SK-N-SH treated with all-trans-retinoic acid at 6 μM for 48 hours (cell line): ENCODE results near the gene TECPR1.

Source experiments
- ARNTL ChIP-seq: fragments of 450-650 bp; formaldehyde crosslinking; IDR thresholded peaks from 2 replicates; pipeline ENCODE4 v1.5.0; 2020; ENCODE audit warnings: low read depth, mild to moderate bottlenecking, moderate library complexity, borderline replicate concordance
- CREB5 ChIP-seq: fragments of 250-450 bp; sonication (Bioruptor Pico); IDR thresholded peaks from 2 replicates; pipeline ENCODE4 v1.5.1; 2020; ENCODE audit warnings: low read depth, mild to moderate bottlenecking, moderate library complexity
- CSRNP3 ChIP-seq: fragments of 250-450 bp; sonication (Bioruptor Pico); IDR thresholded peaks from 2 replicates; pipeline ENCODE4 v1.5.1; 2021; ENCODE audit warnings: mild to moderate bottlenecking, moderate library complexity
- GLIS3 ChIP-seq: fragments of 250-450 bp; sonication (Bioruptor Pico); IDR thresholded peaks from 2 replicates; pipeline ENCODE4 v1.5.0; 2020; ENCODE audit warnings: mild to moderate bottlenecking, moderate library complexity
- RARB ChIP-seq: fragments of 250-450 bp; sonication (Bioruptor Pico); IDR thresholded peaks from 2 replicates; pipeline ENCODE4 v1.8.0; 2021; ENCODE audit warnings: mild to moderate bottlenecking, moderate library complexity
- SNAI2 ChIP-seq: fragments of 250-450 bp; sonication (Bioruptor Pico); IDR thresholded peaks from 2 replicates; pipeline ENCODE4 v1.5.0; 2020; ENCODE audit warnings: mild to moderate bottlenecking, moderate library complexity
- TSHZ2 ChIP-seq: fragments of 250-450 bp; sonication (Bioruptor Pico); IDR thresholded peaks from 2 replicates; pipeline ENCODE4 v1.5.0; 2020; ENCODE audit warnings: mild to moderate bottlenecking, moderate library complexity
- ZFP30 ChIP-seq: fragments of 450-650 bp; formaldehyde crosslinking; IDR thresholded peaks from 2 replicates; pipeline ENCODE4 v1.5.0; 2022; ENCODE audit warnings: mild to moderate bottlenecking, moderate library complexity

GRCh38 chr7:98192781-98193457 lies 59.1 kb downstream of the TECPR1 start:
- TF ChIP-seq ZFP30 (CRISPR knock-in tag) (no peak), ARNTL (CRISPR knock-in tag) (no peak), SNAI2 (CRISPR knock-in tag) (no peak), CREB5 (CRISPR knock-in tag) (no peak), RARB (CRISPR knock-in tag) (no peak), TSHZ2 (CRISPR knock-in tag) (no peak), GLIS3 (no peak), CSRNP3 (CRISPR knock-in tag) (no peak)
